Neuronal stem cell (in vitro differentiated cells): ENCODE data around the gene MYBPC2.

Source experiments
- DNase-seq: peaks from one replicate; pipeline ENCODE4 v3.0.0-alpha.2; 2013; ENCODE audit warnings: low spot score
- H2AFZ ChIP-seq: one replicate; pipeline ENCODE4 v1.6.1; 2013; ENCODE audit warnings: mild to moderate bottlenecking, low read length, inconsistent platforms
- H2AK5ac ChIP-seq: 2 replicates; pipeline ENCODE4 v1.6.1; 2013; ENCODE audit warnings: low read depth, mild to moderate bottlenecking, inconsistent platforms, low read length, moderate library complexity, mixed read lengths
- H2BK120ac ChIP-seq: 2 replicates; pipeline ENCODE4 v1.6.1; 2013; ENCODE audit warnings: low read depth, mild to moderate bottlenecking, inconsistent platforms, low read length, moderate library complexity, mixed read lengths
- H2BK12ac ChIP-seq: one replicate; pipeline ENCODE4 v1.6.1; 2013; ENCODE audit warnings: low read length, inconsistent platforms
- H2BK15ac ChIP-seq: 2 replicates; pipeline ENCODE4 v1.6.1; 2013; ENCODE audit warnings: mild to moderate bottlenecking, low read length, inconsistent platforms, mixed read lengths
- H2BK5ac ChIP-seq: one replicate; pipeline ENCODE4 v1.6.1; 2013; ENCODE audit warnings: inconsistent platforms, mild to moderate bottlenecking, low read length, moderate library complexity
- H3K14ac ChIP-seq: one replicate; pipeline ENCODE4 v1.6.1; 2013; ENCODE audit warnings: low read length, inconsistent platforms
- H3K18ac ChIP-seq: 2 replicates; pipeline ENCODE4 v1.6.1; 2013; ENCODE audit warnings: low read length, inconsistent platforms
- H3K23ac ChIP-seq: 2 replicates; pipeline ENCODE4 v1.6.1; 2013; ENCODE audit warnings: low read depth, mild to moderate bottlenecking, mixed read lengths, low read length, inconsistent platforms; ENCODE audit not compliant: poor library complexity
- H3K27ac ChIP-seq: replicated peaks from 3 replicates; pipeline ENCODE4 v1.5.1; 2013; ENCODE audit warnings: low read length, inconsistent platforms
- H3K27me3 ChIP-seq, 3 experiments: 2 replicates each; pipeline ENCODE4 v1.6.1; 2013; ENCODE audit warnings: low read length in 3 of 3, mild to moderate bottlenecking in 2 of 3, inconsistent platforms in 1 of 3, low read depth in 1 of 3, mixed read lengths in 1 of 3, moderate library complexity in 1 of 3; ENCODE audit not compliant: control insufficient read depth in 3 of 3, insufficient read depth in 3 of 3
- H3K36me3 ChIP-seq, 2 donors: replicated peaks in 1 of 2; 2 replicates each; pipeline ENCODE4 v1.6.1; 2013; ENCODE audit warnings: low read length in 2 of 2; ENCODE audit not compliant: control insufficient read depth in 2 of 2, insufficient read depth in 2 of 2
- H3K4ac ChIP-seq: 2 replicates; pipeline ENCODE4 v1.6.1; 2013; ENCODE audit warnings: inconsistent platforms, mild to moderate bottlenecking, low read length, moderate library complexity
- H3K4me1 ChIP-seq, 2 donors: 1 replicate in 1 of 2; 2 replicates in 1 of 2; pipeline ENCODE4 v1.6.1; 2013; ENCODE audit warnings: low read length in 2 of 2, low read depth in 1 of 2; ENCODE audit not compliant: control insufficient read depth in 2 of 2, insufficient read depth in 1 of 2
- H3K4me2 ChIP-seq: one replicate; pipeline ENCODE4 v1.6.1; 2013; ENCODE audit warnings: mild to moderate bottlenecking, low read length, inconsistent platforms; ENCODE audit not compliant: insufficient read depth, poor library complexity, severe bottlenecking
- H3K4me3 ChIP-seq, 2 donors: 2 replicates each; pipeline ENCODE4 v1.5.1; 2013; ENCODE audit warnings: low read length in 2 of 2, mild to moderate bottlenecking in 2 of 2, inconsistent platforms in 1 of 2, moderate library complexity in 1 of 2
- H3K79me1 ChIP-seq: one replicate; pipeline ENCODE4 v1.6.1; 2013; ENCODE audit warnings: low read depth, mild to moderate bottlenecking, inconsistent platforms, low read length, moderate library complexity
- H3K9ac ChIP-seq: one replicate; pipeline ENCODE4 v1.6.1; 2013; ENCODE audit warnings: mild to moderate bottlenecking, low read depth, low read length, inconsistent platforms; ENCODE audit not compliant: poor library complexity
- H3K9me3 ChIP-seq, 2 donors: replicated peaks in 1 of 2; 2 replicates each; pipeline versions ENCODE3 to v1.6.1; 2013; ENCODE audit warnings: low read length in 2 of 2, mild to moderate bottlenecking in 2 of 2, inconsistent platforms in 1 of 2, low read depth in 1 of 2, mixed read lengths in 1 of 2, moderate library complexity in 1 of 2; ENCODE audit not compliant: control insufficient read depth in 2 of 2, insufficient read depth in 1 of 2
- H4K8ac ChIP-seq: one replicate; pipeline ENCODE4 v1.6.1; 2013; ENCODE audit warnings: low read depth, mild to moderate bottlenecking, inconsistent platforms, low read length, moderate library complexity
- H4K91ac ChIP-seq: one replicate; pipeline ENCODE4 v1.6.1; 2013; ENCODE audit warnings: low read length, low read depth, mild to moderate bottlenecking, inconsistent platforms; ENCODE audit not compliant: poor library complexity
- WGBS, 2 donors: extraction: QIAGEN DNeasy Blood & Tissue Kit; methylation state at CpG; one replicate each; pipeline ENCODE4 v1.1.7; 2013; ENCODE audit warnings: missing lambda C conversion rate in 2 of 2, mixed read lengths in 1 of 2; ENCODE audit not compliant: insufficient read length in 2 of 2, insufficient replicate concordance in 1 of 2; ENCODE audit errors: extremely low coverage in 2 of 2; 5-methylcytosine and 5-hydroxymethylcytosine counted together

MYBPC2 gene

GRCh38 chr19:50402544-50403301 lies 30.0 kb upstream of the MYBPC2 start:
- Histone ChIP-seq H3K4me2 (no peak overlapping the region), H2BK5ac (no peak overlapping the region), H3K9me3 (peaks cover 2 to 5% of the 10 kb centered on the region in 2 donors), H4K8ac (peak overlapping the region; percentile 65), H3K4me3 (no peak overlapping the region), H4K91ac (no peak overlapping the region), H3K4ac (no peak overlapping the region), H2BK12ac (no peak overlapping the region), H3K79me1 (peaks cover 24% of the 10 kb centered on the region), H3K27ac (no peak overlapping the region), H3K23ac (peak overlapping the region; percentile 43), H2BK15ac (no peak overlapping the region), H3K27me3 (no peaks in the 10 kb centered on the region), H3K18ac (no peak overlapping the region), H2AK5ac (no peak overlapping the region), H3K14ac (peak overlapping the region; percentile 82), H3K4me1 (peaks cover 0 to 2% of the 10 kb centered on the region in 2 donors), H3K9ac (no peak overlapping the region), H3K36me3 (peaks cover 52 to 66% of the 10 kb centered on the region in 2 donors), H2AFZ (no peak overlapping the region), H2BK120ac (no peak overlapping the region)
- no peak for DNase-seq
- no CpG with 5 or more reads among the region's 41 CpGs for WGBS, 2 donors

- Histone ChIP-seq H2AK5ac (no peak overlapping the region), H4K8ac (no peak overlapping the region), H2BK120ac (no peak overlapping the region), H3K27me3 (no peaks in the 10 kb centered on the region), H3K9me3 (peaks cover 0 to 2% of the 10 kb centered on the region in 2 donors), H3K4me3 (no peak overlapping the region), H3K4me2 (no peak overlapping the region), H3K14ac (no peak overlapping the region), H4K91ac (no peak overlapping the region), H2BK12ac (no peak overlapping the region), H2AFZ (no peak overlapping the region), H3K36me3 (peaks cover 57 to 81% of the 10 kb centered on the region in 2 donors), H3K27ac (no peak overlapping the region), H2BK5ac (no peak overlapping the region), H3K9ac (peak overlapping the region; percentile 70), H3K4me1 (no peaks in the 10 kb centered on the region), H3K18ac (no peak overlapping the region), H3K79me1 (peaks cover 15% of the 10 kb centered on the region), H3K23ac (peak overlapping the region; percentile 73), H2BK15ac (no peak overlapping the region), H3K4ac (no peak overlapping the region)
- WGBS, 2 donors = no CpG with 5 or more reads among the region's 22 CpGs
- no peak for DNase-seq
These were observed 26.4 kb upstream of the MYBPC2 start for GRCh38 chr19:50406156-50406820.

DNA sequence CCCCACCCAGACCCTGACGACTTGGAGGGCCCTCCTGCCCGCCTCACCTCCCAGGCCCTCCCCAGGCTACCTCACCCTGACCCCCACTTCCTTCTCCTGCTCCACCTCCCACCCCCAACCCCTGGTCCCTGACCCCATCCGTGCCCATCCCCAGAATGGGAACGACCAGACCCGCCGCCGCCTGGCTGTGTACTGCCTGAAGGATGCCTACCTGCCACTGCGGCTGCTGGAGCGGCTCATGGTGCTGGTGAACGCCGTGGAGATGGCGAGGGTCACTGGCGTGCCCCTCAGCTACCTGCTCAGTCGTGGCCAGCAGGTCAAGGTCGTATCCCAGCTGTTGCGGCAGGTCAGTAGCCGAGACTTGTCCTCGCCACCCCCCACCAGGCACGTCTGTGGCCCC lies 25.9 kb upstream of the MYBPC2 start:
- Histone ChIP-seq H3K14ac (no peak overlapping the region), H4K91ac (no peak overlapping the region), H2BK12ac (no peak overlapping the region), H4K8ac (no peak overlapping the region), H2BK120ac (no peak overlapping the region), H2AK5ac (no peak overlapping the region), H3K4me1 (no peaks in the 10 kb centered on the region), H2BK15ac (no peak overlapping the region), H3K4me2 (no peak overlapping the region), H3K4me3 (no peak overlapping the region), H2BK5ac (no peak overlapping the region), H3K27ac (no peak overlapping the region), H3K36me3 (peaks cover 55 to 78% of the 10 kb centered on the region in 2 donors), H2AFZ (no peak overlapping the region), H3K27me3 (no peaks in the 10 kb centered on the region), H3K18ac (no peak overlapping the region), H3K4ac (no peak overlapping the region), H3K9ac (no peak overlapping the region), H3K23ac (peak overlapping the region; percentile 65), H3K9me3 (peaks cover 0 to 2% of the 10 kb centered on the region in 2 donors), H3K79me1 (peaks cover 11% of the 10 kb centered on the region)
- WGBS, 2 donors = no CpG with 5 or more reads among the region's 19 CpGs
- no peak for DNase-seq

DNA sequence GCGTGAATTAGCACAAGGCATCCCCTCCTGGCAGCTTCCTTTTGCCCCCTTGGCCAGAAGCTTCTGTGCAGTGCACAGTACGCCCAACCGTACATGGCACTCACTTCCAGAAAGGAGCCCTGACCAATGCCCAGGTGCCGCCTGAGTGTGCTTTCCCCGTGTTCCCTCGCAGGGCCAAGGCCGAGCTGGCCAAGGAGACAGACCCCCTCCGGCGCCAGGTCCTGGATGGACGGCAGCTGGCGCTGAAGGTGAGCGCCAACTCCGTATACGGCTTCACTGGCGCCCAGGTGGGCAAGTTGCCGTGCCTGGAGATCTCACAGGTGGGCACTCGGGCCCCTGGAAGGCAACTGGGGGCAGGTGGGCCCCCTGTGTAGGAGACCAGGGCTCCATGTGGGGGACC lies 23.3 kb upstream of the MYBPC2 start:
- Histone ChIP-seq H3K4me3 (no peak overlapping the region), H3K27me3 (no peaks in the 10 kb centered on the region), H2BK5ac (peak overlapping the region; percentile 11), H3K36me3 (peaks cover 47 to 78% of the 10 kb centered on the region in 2 donors), H3K18ac (no peak overlapping the region), H3K4ac (no peak overlapping the region), H2AFZ (no peak overlapping the region), H2BK12ac (no peak overlapping the region), H4K8ac (no peak overlapping the region), H3K79me1 (peaks cover 1% of the 10 kb centered on the region), H3K23ac (no peak overlapping the region), H2BK120ac (no peak overlapping the region), H3K9me3 (peaks cover 0 to 3% of the 10 kb centered on the region in 2 donors), H3K4me1 (no peaks in the 10 kb centered on the region), H2BK15ac (no peak overlapping the region), H2AK5ac (no peak overlapping the region), H3K9ac (no peak overlapping the region), H3K27ac (no peak overlapping the region), H3K14ac (no peak overlapping the region), H4K91ac (no peak overlapping the region), H3K4me2 (no peak overlapping the region)
- WGBS, 2 donors = no CpG with 5 or more reads among the region's 17 CpGs
- DNase-seq = no peak
